Measurements from ENCODE around the gene CDH5. TPM values are rescaled to one million over a fixed set of nuclear protein-coding genes. Genes with fewer than 3 reads are reported as not detected.

The CDH5 gene
- total and polyA plus RNA-seq, 2 of the 4 experiments (the other 2 are of a cell fraction): not detected

DNA sequence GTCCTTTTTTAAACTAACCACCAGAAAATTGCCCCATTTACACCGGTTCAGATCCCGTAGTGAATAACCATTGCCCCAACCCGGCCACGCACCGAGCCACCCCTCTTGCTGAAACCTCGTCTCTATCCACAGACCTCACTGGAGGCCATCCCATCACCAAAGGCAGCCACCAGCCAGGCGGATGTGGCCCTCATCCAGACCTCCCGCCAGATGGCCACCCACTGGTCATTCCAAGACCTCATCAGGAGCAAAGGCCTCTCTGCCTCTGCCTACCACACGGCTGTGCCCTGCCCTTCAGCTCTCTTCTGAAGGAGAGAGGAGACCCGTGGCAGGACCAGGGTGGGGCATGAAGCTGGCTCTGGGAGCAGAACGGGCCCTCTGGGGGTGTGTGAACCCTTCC is 38.2 kb upstream of the CDH5 start:
- dilution Hi-C loops (cut with HindIII; ENCODE audit: low sequenced_read_pairs, unreplicated experiment) (no loop called here), in situ Hi-C loops (cut with MboI; ENCODE audit: low sequenced_read_pairs) (no loop called here), intact Hi-C loops (cut with micrococcal nuclease) (no loop called here)
- Histone ChIP-seq H2AFZ (replicated peaks; ENCODE audit: low read length, poor library complexity) (no peak overlapping the region), H3K27me3 (ENCODE audit: control insufficient read depth, insufficient read depth, low read length) (peaks cover 36% of the 10 kb centered on the region), H3K4ac (ENCODE audit: low read depth, low read length) (no peak overlapping the region), H3K4me1 (ENCODE audit: control insufficient read depth, insufficient read depth, low read length) (peaks cover 6% of the 10 kb centered on the region; the same call in 1 of the 2 replicates), H3K4me2 (ENCODE audit: low read depth, low read length) (no peak overlapping the region), H2AK9ac (replicated peaks; ENCODE audit: low read depth, low read length, poor library complexity) (no peak overlapping the region), H3K79me1 (ENCODE audit: low read depth in 1 of 2, low read length in 2 of 2) (no peaks in the 10 kb centered on the region), H2AK5ac (ENCODE audit: low read depth, low read length) (no peak overlapping the region), H3K23ac (ENCODE audit: low read depth, low read length) (no peak overlapping the region), H3K9me3 (ENCODE audit: control insufficient read depth, insufficient read depth, low read length) (peaks cover 3% of the 10 kb centered on the region; the same call in 1 of the 2 replicates), H3K14ac (replicated peaks; ENCODE audit: low read depth, low read length) (no peak overlapping the region), H4K8ac (ENCODE audit: low read depth in 2 of 2, low read length in 2 of 2) (no peak overlapping the region), H2BK15ac (ENCODE audit: low read depth, low read length) (no peak overlapping the region), H3K27ac (ENCODE audit: insufficient read depth, low read length) (no peak overlapping the region), H2BK120ac (ENCODE audit: low read depth, low read length) (no peak overlapping the region), H4K5ac (ENCODE audit: low read depth, low read length) (no peak overlapping the region), H3K56ac (ENCODE audit: extremely low read depth, insufficient read depth, low read length) (no peak overlapping the region), H2BK5ac (ENCODE audit: low read depth, low read length, poor library complexity, severe bottlenecking) (no peak overlapping the region), H3K4me3 (ENCODE audit: insufficient read depth, low read depth, low read length) (no peak overlapping the region), H3K9me1 (ENCODE audit: insufficient read depth, low read length) (no peaks in the 10 kb centered on the region), H4K20me1 (ENCODE audit: insufficient read depth, low read length) (no peaks in the 10 kb centered on the region), H3K18ac (ENCODE audit: low read depth, low read length) (no peak overlapping the region), H3K36me3 (ENCODE audit: control insufficient read depth, insufficient read depth, low read length) (no peaks in the 10 kb centered on the region), H4K91ac (ENCODE audit: insufficient read depth, low read depth, low read length) (no peak overlapping the region), H3K9ac (ENCODE audit: low read depth, low read length) (no peak overlapping the region), H2BK20ac (ENCODE audit: low read depth, low read length) (no peak overlapping the region)
- ATAC-seq (ENCODE audit: low read depth): no peak
- BruUV-seq (replicated peaks): no TSS peak
- POLR2A ChIA-PET (ENCODE audit: unreplicated experiment): no interaction called here
- CTCF ChIA-PET: interaction anchor here (1.5 kb wide), 1 partner anchor 16 kb away, joined by 4 read pairs; no protein-coding TSS in a partner anchor
- 93% methylated on average over 5 of the region's 11 CpGs; no CpG with 5 or more reads in 1 of the 2 experiments for WGBS, 2 experiments (ENCODE audit: extremely low coverage in 2 of 2, insufficient read length in 1 of 2)
- TF ChIP-seq SMC3 (IDR thresholded peaks at IDR 0.05; ENCODE audit: low read depth, low read length) (no peak), RFX5 (IDR thresholded peaks at IDR 0.05; ENCODE audit: low read depth, low read length) (no peak), CEBPB (IDR thresholded peaks at IDR 0.05; ENCODE audit: low read depth, low read length) (no peak), RAD21 (IDR thresholded peaks at IDR 0.05; ENCODE audit: low read length) (no peak), MAZ (IDR thresholded peaks at IDR 0.05; ENCODE audit: borderline replicate concordance, low read depth, low read length) (no peak), RCOR1 (IDR thresholded peaks at IDR 0.05; ENCODE audit: insufficient replicate concordance, low read length) (no peak), MXI1 (IDR thresholded peaks at IDR 0.05; ENCODE audit: borderline replicate concordance, low read depth, low read length) (no peak), NFE2L2 (IDR thresholded peaks at IDR 0.05; ENCODE audit: low read depth, low read length) (no peak), FOS (IDR thresholded peaks at IDR 0.05; ENCODE audit: low read depth, low read length) (no peak), CHD1 (IDR thresholded peaks at IDR 0.05; ENCODE audit: low read depth, low read length) (no peak), MAFK (IDR thresholded peaks at IDR 0.05; ENCODE audit: low read depth, low read length) (no peak), POLR2A (IDR thresholded peaks at IDR 0.05; ENCODE audit: low read depth, low read length) (no peak), USF2 (IDR thresholded peaks at IDR 0.05; ENCODE audit: low read depth, low read length) (no peak), CTCF (conservative IDR thresholded peaks at IDR 0.05; ENCODE audit: low read depth, low read length) (no peak), BHLHE40 (IDR thresholded peaks at IDR 0.05; ENCODE audit: low read depth, low read length) (no peak)
- TF ChIP-seq, protein P1, sequence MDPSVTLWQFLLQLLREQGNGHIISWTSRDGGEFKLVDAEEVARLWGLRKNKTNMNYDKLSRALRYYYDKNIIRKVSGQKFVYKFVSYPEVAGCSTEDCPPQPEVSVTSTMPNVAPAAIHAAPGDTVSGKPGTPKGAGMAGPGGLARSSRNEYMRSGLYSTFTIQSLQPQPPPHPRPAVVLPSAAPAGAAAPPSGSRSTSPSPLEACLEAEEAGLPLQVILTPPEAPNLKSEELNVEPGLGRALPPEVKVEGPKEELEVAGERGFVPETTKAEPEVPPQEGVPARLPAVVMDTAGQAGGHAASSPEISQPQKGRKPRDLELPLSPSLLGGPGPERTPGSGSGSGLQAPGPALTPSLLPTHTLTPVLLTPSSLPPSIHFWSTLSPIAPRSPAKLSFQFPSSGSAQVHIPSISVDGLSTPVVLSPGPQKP (IDR thresholded peaks at IDR 0.05; ENCODE audit: borderline replicate concordance, low read depth, low read length): no peak
- no peak for DNase-seq

All from IMR-90 (cell line).